B cell (primary cell): Measurements from ENCODE around the gene KLHL42.

Experiments
- EZH2 ChIP-seq: IDR thresholded peaks from 2 replicates; pipeline ENCODE4 v1.6.1; 2012; ENCODE audit warnings: borderline replicate concordance, low read depth, mild to moderate bottlenecking, moderate library complexity, low read length; ENCODE audit not compliant: insufficient read depth, poor library complexity, severe bottlenecking
- TF ChIP-seq, protein P1 (sequence below): fragments of 200-600 bp; IDR thresholded peaks from one replicate; pipeline ENCODE4 v1.8.0; 2022; ENCODE audit warnings: antibody characterized with exemption, mild to moderate bottlenecking

DNA sequence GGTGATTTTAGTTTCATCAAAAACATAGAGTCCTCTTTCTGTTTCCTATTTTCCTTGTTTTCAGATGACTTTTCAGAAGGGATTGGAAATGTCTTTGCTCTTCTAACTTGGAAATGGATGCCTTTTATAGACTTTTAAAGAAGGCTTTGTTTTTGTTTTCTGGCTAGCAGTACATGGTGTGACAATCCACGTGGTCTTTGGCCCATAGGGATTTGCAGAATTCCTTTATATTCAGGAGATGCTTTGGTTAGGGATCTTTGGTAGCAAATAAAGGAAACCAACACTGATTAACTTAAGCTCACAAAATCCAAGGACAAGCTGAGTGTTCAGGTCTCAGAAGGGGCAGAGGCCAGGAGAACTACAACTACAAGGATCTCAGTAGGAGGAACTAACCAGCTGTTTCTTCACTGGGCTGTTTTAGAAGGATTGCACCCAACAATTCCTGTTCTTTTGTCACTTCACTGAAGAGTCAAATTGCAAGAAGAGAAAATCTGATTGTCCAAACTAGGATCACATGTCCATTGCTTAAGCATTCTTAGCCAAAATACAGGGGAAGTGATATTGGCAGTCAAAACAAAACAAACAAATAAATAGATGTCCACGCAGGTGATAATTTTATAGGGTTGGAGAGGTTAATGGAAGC lies 58.6 kb downstream of the KLHL42 start:
- TF ChIP-seq, protein P1, sequence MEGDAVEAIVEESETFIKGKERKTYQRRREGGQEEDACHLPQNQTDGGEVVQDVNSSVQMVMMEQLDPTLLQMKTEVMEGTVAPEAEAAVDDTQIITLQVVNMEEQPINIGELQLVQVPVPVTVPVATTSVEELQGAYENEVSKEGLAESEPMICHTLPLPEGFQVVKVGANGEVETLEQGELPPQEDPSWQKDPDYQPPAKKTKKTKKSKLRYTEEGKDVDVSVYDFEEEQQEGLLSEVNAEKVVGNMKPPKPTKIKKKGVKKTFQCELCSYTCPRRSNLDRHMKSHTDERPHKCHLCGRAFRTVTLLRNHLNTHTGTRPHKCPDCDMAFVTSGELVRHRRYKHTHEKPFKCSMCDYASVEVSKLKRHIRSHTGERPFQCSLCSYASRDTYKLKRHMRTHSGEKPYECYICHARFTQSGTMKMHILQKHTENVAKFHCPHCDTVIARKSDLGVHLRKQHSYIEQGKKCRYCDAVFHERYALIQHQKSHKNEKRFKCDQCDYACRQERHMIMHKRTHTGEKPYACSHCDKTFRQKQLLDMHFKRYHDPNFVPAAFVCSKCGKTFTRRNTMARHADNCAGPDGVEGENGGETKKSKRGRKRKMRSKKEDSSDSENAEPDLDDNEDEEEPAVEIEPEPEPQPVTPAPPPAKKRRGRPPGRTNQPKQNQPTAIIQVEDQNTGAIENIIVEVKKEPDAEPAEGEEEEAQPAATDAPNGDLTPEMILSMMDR: no peak
- no peak for TF ChIP-seq EZH2
